HG02759 (cell line): ENCODE measurements around the gene ZER1.
"Not testable (repeated sequence)": the region's sequence is repeated elsewhere in the genome, so short reads cannot be mapped to it uniquely, and the experiment has no call there.

Source experiments
- ATAC-seq: cut with Tn5 transposase; IDR thresholded peaks from one replicate; pipeline ENCODE4 v1.9.1; 2021; ENCODE audit warnings: mild to moderate bottlenecking, moderate library complexity; ENCODE audit not compliant: unreplicated experiment

Gene ZER1

GRCh38 chr9:128718047-128718446 is 53.7 kb downstream of the ZER1 start:
- no peak for ATAC-seq

- no peak for ATAC-seq
Measured at GRCh38 chr9:128716581-128717254, 55.0 kb downstream of the ZER1 start.

GRCh38 chr9:128715436-128715750 is 56.3 kb downstream of the ZER1 start:
- ATAC-seq: no peak

DNA sequence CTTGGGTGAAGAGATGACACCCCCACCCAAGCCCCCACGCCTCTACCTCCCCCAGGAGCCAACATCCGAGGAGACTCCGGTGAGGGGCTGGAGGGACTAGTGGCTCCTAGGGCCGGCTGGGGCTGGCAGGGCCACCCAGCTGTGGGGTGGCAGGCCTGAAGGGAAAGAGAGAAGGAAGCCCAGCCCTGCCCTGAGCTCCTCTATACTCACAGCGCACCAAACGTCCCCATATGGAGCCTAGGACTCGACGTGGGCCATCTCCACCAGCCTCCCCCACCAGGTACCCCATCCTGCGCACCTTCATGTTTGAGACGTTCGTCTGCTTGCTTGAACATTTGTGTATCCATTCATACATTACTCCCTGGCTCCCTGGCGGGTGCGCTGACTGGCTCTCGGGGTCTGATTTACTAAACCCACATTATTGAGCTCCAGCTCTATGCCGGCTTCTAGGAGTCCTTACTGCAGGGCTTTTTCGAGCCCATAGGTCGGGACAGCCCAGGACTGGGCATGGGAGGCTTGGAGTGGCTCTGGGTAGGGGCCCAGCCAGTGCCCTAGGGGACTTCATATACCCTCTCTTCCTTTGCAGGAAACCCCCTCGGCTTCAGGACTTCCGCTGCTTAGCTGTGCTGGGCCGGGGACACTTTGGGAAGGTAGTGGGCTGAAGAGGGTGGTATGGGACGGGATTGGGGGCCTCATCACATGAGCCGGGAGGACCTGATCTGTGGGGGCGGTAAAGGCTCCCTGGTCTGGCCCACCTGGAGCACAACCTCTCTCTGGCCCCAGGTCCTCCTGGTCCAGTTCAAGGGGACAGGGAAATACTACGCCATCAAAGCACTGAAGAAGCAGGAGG is 56.9 kb downstream of the ZER1 start:
- no peak for ATAC-seq

DNA sequence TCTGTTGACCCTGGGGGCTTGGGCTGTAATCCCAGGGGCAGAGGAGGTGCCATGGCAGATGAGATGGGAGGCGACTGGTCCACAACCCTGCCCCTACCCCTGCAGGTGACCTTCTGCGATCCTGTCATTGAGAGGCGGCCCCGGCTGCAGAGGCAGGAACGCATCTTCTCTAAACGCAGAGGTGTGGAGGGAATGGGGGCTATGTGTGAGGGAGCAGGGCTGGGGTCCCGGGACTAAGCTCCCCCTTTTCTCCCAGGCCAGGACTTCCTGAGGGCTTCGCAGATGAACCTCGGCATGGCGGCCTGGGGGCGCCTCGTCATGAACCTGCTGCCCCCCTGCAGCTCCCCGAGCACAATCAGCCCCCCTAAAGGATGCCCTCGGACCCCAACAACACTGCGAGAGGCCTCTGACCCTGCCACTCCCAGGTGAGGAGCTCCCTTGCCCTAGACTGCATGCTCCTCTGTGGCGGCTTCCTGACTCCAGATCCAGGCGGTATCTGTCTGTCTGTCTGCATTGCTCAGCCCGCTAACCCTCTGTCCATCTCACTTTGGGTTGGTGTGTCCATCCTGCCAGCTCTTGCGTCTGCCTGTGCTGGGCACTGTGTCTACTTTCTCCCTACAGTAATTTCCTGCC is 57.7 kb downstream of the ZER1 start:
- no peak for ATAC-seq

- ATAC-seq: no peak
Measured at GRCh38 chr9:128713411-128713780, 58.3 kb downstream of the ZER1 start.

GRCh38 chr9:128712451-128713410 is 59.0 kb downstream of the ZER1 start:
- ATAC-seq: no peak

DNA sequence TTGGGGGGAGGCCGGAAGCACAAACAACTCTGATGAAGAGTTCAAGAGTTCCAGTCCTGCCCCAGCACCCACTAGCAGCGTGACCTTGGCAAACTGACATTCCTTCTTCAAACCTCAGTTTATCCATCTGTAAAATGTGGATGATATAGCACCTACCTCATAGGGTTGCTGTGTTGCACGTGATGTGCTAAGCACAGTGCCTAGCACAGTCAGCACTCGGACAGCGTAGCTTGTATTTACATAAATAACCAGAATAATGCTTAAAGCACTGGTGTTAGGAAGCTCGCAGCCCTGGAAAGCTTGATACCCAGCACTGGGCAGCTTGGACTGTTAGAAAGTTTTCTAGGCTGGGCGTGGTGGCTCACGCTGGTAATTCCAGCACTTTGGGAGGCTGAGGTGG is 64.3 kb downstream of the ZER1 start:
- no peak for ATAC-seq

GRCh38 chr9:128706671-128707381 is 64.9 kb downstream of the ZER1 start:
- ATAC-seq: no peak

- no peak for ATAC-seq
Measured at GRCh38 chr9:128706045-128706444, 65.7 kb downstream of the ZER1 start.

- ATAC-seq: no peak
Measured at GRCh38 chr9:128705051-128705965, 66.4 kb downstream of the ZER1 start.

DNA sequence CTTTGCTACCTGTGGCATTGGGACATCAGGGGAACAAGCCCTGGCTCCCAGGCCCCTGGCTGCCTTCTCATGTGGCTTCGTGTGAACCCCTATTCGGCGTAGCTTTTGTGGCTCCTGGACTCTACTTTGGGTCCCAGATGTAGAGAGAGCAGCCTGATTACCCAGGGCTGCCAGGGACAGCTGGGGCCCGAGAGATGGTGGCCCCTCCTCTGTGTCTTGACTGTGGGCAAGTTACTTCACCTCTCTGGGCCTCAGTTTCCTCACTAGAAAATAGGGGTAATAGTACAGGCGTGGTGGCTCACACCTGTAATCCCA is 67.4 kb downstream of the ZER1 start:
- ATAC-seq: no peak

GRCh38 chr9:128703616-128704355 is 67.9 kb downstream of the ZER1 start:
- no peak for ATAC-seq

DNA sequence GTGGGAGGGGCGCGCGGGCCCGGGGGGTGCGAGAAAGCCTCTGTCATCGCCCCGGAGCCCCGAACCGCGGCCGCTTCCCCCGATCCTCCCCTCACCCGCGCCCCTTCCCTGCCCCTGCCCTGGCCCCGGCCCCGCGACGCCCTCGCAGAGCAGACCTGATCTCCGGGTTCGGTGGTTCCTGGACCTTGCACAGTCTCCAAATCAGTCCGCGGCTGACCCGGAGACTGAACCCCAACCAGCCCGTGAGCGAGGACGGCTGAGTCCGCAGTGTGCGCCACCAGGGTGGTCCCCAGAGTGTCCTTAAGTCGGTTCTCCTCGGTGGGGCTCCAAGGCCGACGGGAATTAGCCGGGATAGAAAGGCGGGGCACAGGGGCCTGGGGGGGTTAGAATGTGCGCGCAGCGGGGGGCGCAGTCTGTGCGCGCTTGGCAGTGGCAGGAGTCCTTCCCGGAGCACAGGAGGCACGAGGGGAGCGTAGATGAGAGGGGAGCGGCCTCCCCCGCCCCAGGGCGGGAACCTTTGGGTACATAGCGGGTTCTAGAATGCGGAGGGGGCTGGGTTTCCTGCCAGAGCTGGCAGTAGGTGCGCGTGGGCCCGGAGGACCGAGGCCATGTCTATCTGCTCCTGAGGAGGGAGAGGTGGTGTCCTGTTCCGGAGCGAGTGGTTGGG is 68.6 kb downstream of the ZER1 start:
- ATAC-seq: no peak

DNA sequence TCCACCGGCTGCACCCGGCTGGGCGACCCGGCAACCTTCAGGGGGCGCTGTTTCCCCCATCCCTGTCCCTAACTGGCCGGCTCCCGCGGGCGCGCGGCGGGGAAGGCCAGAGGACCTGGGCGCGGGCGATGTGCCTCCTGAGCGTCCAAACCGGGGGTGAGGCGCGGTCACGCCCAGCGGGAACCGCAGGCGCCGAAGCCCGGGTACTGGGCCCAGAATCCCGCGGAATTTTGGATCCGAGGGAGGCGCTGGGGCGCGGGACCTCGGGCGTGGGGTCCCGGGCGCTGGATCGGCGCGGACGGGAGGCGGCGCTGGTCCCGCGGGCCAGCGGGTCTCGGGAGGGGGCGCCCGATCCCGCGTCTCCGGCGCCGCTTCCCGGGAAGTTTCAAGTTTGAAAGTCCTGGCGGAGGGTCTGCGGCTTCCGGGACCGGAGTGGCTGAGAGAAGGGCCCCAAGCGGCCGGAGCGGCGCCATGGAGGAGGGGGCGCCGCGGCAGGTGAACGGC is 69.2 kb downstream of the ZER1 start, which contains the start of gene PKN3:
Gene PKN3 (plus strand): TSS at position 59 of the 504 bp plus-strand sequence. CDS start 413 bp downstream, at position 472.
- ATAC-seq: peak; percentile 87

DNA sequence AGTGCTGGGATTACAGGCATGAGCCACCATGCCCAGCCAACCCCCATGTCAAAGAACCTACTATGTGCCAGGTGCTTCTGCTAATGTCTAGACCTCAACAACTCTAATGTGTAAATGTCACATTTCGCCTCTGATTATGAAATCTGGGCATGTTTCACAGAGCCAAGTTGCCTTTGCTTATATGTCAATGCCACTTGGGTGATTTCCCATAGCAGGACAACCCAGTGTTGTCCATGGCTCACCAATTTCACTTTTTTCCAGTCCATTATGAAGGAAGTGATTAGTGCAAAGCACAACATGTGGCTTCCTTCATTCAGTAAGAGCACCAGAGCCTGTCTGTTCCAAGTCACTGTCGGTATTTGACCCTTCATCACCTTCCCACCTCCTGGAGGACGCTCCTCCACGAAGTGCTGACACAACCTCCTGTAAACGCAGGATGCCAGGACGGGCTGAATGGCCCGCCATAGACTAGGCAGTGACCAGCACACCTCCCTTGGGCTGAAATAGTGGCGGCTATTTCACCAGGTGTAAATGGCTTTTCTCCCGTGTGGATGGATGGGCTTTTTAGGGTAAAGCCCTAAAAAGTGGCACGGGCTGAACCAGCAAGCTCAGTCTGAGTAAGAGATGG is 70.4 kb downstream of the ZER1 start:
- ATAC-seq: no peak

DNA sequence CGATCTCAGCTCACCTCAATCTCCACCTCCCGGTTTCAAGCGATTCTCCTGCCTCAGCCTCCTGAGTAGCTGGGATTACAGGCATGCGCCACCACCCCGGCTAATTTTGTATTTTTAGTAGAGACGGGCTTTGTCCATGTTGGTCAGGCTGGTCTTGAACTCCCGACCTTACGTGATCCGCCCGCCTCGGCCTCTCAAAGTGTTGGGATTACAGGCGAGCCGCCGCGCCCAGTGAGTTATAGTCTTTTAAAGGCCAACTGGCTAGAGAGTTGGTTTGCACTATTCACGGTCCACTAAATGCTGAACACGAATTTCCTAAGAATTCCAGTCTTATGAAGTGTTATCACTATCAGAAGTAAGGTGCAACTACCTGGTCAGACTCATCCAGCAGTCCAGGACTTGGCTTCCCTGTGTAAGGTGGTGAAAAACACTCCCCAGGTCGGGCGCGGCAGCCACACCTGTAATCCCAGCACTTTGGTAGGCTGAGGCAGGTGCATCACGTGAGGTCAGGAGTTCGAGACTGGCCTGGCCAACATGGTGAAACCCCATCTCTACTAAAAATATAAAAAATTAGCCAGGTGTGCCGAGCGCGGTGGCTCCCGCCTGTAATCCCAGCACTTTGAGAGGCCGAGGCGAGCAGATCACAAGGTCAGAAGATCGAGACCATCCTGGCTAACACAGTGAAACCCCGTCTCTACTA is 72.5 kb downstream of the ZER1 start:
- not testable (repeated sequence) for ATAC-seq
